ENCODE results near the gene TBC1D23.
"Not testable (repeated sequence)": the region's sequence is repeated elsewhere in the genome, so short reads cannot be mapped to it uniquely, and the experiment has no call there.

Gene TBC1D23

GRCh38 chr3:100299016-100299415 is 38.2 kb downstream of the TBC1D23 start:
- DNase-seq (ENCODE audit: low read depth), result no peak

GRCh38 chr3:100306695-100307094 is 45.9 kb downstream of the TBC1D23 start:
- no peak for DNase-seq (ENCODE audit: low read depth)

DNA sequence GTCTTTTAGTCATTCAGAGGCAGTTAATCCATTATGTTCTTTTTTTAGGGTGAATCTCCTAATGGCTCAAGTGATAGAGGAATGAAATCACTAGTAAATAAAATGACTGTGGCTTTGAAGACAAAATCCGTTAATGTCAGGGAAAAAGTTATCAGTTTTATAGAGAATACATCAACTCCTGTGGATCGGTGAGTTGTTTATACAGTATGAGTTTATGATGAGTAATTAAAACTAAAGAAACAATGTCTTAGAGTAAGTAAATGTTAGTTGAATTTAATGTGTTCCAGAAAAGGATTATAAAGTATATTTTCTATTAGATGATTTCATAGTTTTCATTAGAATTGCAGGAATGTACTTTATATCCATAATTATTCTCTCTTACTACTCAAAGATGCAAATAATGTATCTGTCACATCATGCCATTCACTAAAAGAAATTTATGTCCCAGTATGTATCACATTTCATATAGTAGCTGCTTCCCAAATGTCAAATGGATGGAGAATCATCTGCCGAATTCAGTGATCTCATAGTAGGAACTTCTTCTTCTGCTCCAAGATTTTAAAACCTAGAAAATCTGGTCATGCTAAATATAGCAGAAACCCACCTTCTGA is 49.7 kb downstream of the TBC1D23 start:
- DNase-seq (ENCODE audit: low read depth), result no peak

- DNase-seq (ENCODE audit: low read depth), result no peak
These were observed 50.2 kb downstream of the TBC1D23 start for GRCh38 chr3:100311011-100311410.

GRCh38 chr3:100316641-100317069 is 55.9 kb downstream of the TBC1D23 start:
- DNase-seq (ENCODE audit: low read depth), result no peak

DNA sequence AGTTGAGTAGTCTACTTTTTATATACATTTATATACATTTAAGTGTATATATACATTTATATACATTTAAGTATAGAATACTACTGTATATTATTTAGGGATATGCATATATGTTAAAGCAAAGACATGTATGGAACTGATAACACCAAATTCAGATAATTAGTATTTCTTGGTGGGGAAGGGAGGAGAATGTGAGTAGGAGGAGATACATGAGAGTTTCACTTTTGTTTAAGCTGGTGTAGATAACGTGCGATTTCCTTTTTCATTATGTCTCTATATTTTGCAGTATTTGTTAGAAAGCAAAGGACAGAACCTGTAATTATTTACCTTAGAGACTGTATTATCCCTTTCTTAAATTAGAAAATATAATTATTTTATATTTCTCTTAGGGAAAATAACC is 57.1 kb downstream of the TBC1D23 start:
- DNase-seq (ENCODE audit: low read depth), result no peak

DNA sequence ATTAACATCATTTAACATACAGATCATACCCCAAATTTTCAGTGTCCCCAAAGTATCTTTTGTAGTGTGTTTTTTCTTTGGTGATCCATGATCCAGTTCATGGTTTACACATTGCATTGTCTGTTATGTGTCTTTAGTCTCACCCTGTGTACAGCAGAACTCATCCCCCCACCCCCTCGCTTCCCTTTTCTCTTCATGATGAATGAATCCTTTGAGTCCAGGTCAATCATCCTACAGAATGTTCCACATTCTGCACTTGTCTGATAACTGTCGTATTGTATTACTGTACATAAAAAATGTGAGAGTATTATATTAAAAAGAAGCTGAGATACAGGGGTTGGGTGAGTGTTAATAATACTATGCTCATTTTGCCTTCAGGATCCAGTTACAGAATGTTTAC is 59.2 kb downstream of the TBC1D23 start:
- no peak for DNase-seq (ENCODE audit: low read depth)

GRCh38 chr3:100324044-100324443 is 63.3 kb downstream of the TBC1D23 start:
- no peak for DNase-seq (ENCODE audit: low read depth)

GRCh38 chr3:100325827-100326226 is 65.0 kb downstream of the TBC1D23 start:
- no peak for DNase-seq (ENCODE audit: low read depth)

GRCh38 chr3:100327377-100327776 is 66.6 kb downstream of the TBC1D23 start:
- DNase-seq (ENCODE audit: low read depth), result not testable (repeated sequence)

DNA sequence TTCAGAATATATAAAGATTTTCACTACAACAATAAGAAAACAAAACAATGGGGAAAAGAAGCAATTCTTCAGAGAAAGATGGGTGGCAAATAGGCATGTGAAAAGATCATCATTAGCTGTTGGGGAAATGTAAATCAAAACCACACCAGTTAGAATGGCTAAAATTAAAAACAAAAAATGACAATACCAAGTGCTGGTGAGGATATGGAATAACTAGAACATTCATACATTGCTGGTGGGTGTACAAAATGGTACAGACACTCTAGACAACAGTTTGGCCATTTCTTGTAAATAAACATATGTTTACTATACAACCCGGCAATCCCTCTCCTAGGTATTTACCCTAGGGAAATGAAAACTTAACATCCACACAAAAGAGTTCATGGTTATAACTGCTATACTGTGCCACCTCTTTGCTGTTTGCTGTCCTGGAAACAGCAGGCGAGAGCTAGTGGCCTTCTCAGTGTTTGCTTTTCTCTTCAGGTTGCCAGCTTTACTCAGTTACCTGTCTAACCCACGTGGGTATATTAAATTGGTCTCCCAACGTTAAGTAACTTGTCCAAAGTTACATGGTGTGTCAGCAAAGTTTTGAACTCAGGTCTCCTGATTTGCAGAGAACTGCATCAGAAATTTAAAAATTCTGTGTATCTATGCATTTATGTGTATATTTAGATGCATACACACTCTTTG is 69.2 kb downstream of the TBC1D23 start:
- DNase-seq (ENCODE audit: low read depth), result no peak

- DNase-seq (ENCODE audit: low read depth), result no peak
These were observed 69.9 kb downstream of the TBC1D23 start for GRCh38 chr3:100330651-100331050.

- DNase-seq (ENCODE audit: low read depth), result no peak
These were observed 70.9 kb downstream of the TBC1D23 start for GRCh38 chr3:100331660-100332059.

GRCh38 chr3:100333051-100333450 is 72.3 kb downstream of the TBC1D23 start:
- no peak for DNase-seq (ENCODE audit: low read depth)

DNA sequence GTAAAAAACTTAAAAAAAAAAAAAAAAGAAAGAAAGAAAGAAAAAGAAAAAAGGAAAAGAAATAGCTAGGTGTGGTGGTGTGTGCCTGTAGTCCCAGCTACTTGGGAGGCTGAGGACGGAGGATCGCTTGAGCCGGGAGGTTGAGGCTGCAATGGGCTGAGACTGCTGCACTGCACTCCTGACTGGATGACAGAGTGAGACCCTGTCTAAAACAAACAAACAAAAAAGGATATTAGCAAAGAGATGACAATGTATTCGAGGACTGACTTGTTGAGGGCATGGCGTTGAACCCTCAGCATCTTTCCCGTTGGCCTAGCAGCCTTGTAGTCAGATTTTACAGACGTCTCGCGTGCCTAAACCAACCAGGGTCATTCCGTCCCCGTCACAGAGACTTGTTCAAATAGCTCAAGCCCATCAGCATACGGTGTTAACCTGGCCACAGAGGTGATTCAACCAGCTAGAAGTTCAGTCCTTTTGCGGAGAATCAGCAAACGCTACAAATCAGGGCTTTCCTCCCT is 73.2 kb downstream of the TBC1D23 start:
- no peak for DNase-seq (ENCODE audit: low read depth)

- peak; percentile 70 for DNase-seq (ENCODE audit: low read depth)
These were observed 73.9 kb downstream of the TBC1D23 start, which contains the start of gene NIT2 for GRCh38 chr3:100334488-100335351. Gene NIT2, plus strand, starts transcription at chr3:100334757. Its CDS starts 35 bp downstream, at chr3:100334792.

DNA sequence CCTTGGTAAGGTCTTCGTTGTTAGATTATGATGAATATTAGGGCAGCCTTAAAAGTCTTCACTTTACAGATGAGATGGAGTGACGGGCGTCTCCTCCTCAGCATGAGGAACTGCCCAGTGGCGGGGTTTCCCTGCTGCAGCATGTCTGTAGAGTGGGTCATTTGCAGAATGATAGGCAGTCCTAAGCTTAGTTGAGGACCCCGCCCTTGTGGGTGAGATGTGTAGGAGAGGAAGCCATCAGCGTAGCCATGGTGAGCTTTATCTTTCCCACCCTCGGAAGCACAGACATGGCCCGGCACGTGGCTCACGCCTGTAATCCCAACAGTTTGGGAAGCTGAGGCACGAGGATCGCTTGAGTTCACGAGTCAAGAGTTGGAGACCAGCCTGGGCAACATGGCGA is 74.6 kb downstream of the TBC1D23 start:
- DNase-seq (ENCODE audit: low read depth), result no peak

DNA sequence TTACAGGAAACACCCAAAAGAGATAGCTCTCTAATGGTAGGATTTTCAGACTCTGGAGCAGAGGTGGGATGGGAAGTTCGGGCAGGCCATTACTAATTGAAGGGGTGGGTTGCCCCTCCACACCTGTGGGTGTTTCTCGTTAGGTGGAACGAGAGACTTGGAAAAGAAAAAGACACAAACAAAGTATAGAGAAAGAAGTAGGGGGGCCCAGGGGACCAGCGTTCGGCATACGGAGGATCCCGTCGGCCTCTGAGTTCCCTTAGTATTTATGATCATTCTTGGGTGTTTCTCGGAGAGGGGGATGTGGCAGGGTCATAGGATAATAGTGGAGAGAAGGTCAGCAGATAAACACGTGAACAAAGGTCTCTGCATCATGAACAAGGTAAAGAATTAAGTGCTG is 75.4 kb downstream of the TBC1D23 start:
- not testable (repeated sequence) for DNase-seq (ENCODE audit: low read depth)

DNA sequence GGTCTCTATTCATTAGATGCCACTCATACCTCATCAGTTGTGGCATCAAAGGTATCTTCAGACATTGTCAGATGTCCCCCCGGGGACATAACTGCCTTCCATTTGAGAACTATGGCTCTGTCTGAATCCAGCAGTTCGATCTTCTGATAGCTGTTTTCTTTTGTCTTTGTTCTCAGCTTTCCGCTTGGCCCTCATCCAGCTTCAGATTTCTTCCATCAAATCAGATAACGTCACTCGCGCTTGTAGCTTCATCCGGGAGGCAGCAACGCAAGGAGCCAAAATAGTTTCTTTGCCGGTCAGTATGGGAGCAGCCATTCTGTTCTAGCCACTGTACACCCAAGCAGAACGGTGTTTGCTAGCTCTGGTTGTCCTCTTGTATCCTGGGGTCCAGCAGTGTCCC is 78.1 kb downstream of the TBC1D23 start:
- no peak for DNase-seq (ENCODE audit: low read depth)

GRCh38 chr3:100339786-100340185 is 79.0 kb downstream of the TBC1D23 start:
- no peak for DNase-seq (ENCODE audit: low read depth)

DNA sequence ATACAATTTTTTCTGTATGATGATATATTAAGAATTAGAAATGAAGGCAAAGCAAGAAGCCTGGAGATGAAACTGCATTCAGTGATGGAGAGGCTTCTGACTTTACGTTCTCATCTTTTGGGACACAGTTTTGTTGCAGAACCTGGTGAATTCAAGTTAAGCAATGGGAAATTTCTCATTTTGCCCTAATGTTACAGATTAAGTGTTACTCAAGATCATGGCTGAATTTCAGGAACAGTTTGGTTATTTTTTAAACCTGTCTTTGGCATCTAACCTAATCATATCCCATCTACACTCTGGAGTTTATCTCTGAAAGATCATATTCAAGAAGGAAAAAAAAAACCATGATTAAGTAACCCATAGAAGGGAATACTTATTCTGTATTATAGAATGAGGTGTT is 79.7 kb downstream of the TBC1D23 start:
- DNase-seq (ENCODE audit: low read depth), result no peak

GRCh38 chr3:100348727-100349126 is 87.9 kb downstream of the TBC1D23 start:
- no peak for DNase-seq (ENCODE audit: low read depth)

DNA sequence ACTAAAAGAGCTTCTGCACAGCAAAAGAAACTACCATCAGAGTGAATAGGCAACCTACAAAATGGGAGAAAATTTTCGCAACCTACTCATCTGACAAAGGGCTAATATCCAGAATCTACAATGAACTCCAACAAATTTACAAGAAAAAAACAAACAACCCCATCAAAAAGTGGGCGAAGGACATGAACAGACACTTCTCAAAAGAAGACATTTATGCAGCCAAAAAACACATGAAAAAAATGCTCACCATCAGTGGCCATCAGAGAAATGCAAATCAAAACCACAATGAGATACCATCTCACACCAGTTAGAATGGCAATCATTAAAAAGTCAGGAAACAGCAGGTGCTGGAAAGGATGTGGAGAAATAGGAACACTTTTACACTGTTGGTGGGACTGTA is 91.0 kb downstream of the TBC1D23 start:
- not testable (repeated sequence) for DNase-seq (ENCODE audit: low read depth)

Data from activated T-cell treated with anti-CD3 and anti-CD28 coated beads for 24 hours (primary cell).